GM12874 (cell line): ENCODE measurements around the gene MAPKAP1.

ENCODE experiments used
- CTCF ChIP-seq: IDR thresholded peaks from 2 replicates; pipeline ENCODE4 v1.5.1; 2011; ENCODE audit warnings: low read depth, mild to moderate bottlenecking, control low read depth, low read length, moderate library complexity; ENCODE audit not compliant: insufficient read depth

Gene MAPKAP1

GRCh38 chr9:125461636-125462190, 245.3 kb downstream of the MAPKAP1 start:
- TF ChIP-seq CTCF = no peak

DNA sequence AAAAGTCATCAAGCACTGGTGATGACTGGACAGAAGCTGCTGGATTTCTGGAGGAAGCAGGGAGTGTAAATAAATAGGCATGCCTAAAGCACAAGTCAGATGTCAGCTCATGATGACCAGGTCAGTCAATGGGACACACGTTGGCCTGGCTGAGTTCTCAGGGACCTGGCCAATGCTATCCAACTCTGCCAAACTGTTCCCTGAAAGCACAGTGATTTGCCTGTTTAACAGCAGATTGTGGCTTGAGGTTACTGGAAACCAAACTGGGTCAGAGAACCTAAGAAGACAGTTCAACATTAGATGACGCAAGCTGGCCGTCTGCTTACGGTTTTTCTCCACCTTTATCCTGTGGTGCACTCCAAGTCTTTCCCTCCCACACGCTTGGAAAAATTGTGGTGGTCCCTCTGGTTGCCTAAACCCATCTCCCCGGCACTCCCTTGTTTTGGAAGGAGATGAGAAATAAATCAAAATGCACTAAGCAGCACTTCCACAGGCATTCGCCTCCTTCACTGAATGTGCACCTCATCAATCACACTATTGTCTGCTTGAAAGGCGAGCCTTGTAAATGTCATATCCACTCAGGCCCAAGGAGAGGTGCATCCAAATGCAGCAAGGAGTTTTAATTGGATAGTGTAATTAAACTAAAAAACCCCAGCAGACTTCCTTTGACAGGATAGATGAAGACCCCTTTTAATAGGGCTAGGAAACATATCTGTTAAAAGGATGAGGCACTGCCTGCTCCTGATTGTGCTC, 245.9 kb downstream of the MAPKAP1 start:
- no peak for TF ChIP-seq CTCF

- TF ChIP-seq CTCF = no peak
Observed at GRCh38 chr9:125460346-125460745, 246.7 kb downstream of the MAPKAP1 start.

- TF ChIP-seq CTCF = no peak
Observed at GRCh38 chr9:125457357-125457756, 249.7 kb downstream of the MAPKAP1 start.

- no peak for TF ChIP-seq CTCF
Observed at GRCh38 chr9:125455876-125456275, 251.1 kb downstream of the MAPKAP1 start.

- no peak for TF ChIP-seq CTCF
Observed at GRCh38 chr9:125455132-125455531, 251.9 kb downstream of the MAPKAP1 start.

- no peak for TF ChIP-seq CTCF
Observed at GRCh38 chr9:125447202-125447802, 259.7 kb downstream of the MAPKAP1 start.
